Measurements from ENCODE around the gene TMEM52B.

- TF ChIP-seq ARNT (IDR thresholded peaks at IDR 0.05) (no peak), SP1 (IDR thresholded peaks at IDR 0.05) (no peak), ELF4 (IDR thresholded peaks at IDR 0.05) (no peak), FOXK2 (IDR thresholded peaks at IDR 0.05) (no peak), BHLHE40 (IDR thresholded peaks at IDR 0.05; ENCODE audit: borderline replicate concordance) (no peak), NFRKB (IDR thresholded peaks at IDR 0.05) (no peak), FOXM1 (IDR thresholded peaks at IDR 0.05; ENCODE audit: borderline replicate concordance) (no peak), HDGF (IDR thresholded peaks at IDR 0.05; ENCODE audit: borderline replicate concordance) (no peak), SUZ12 (IDR thresholded peaks at IDR 0.05) (no peak), ZNF384 (IDR thresholded peaks at IDR 0.05) (no peak)
Observed at GRCh38 chr12:10212739-10213131, 33.9 kb downstream of the TMEM52B start, which contains the start of gene GABARAPL1.

All from HEK293T (cell line).